Measurements from ENCODE around the gene KLRC4. TPM values are rescaled to one million over a fixed set of nuclear protein-coding genes. Genes with fewer than 3 reads are reported as not detected.
A peak's percentile ranks its signal among the peaks of the same experiment; 100 is the strongest.
"Not testable (repeated sequence)": the region's sequence is repeated elsewhere in the genome, so short reads cannot be mapped to it uniquely, and the experiment has no call there.

Gene KLRC4
- total and polyA plus RNA-seq, 2 donors (not counting 3 experiments of a cell fraction or from before 2014, with no cell fraction given) = not detected

DNA sequence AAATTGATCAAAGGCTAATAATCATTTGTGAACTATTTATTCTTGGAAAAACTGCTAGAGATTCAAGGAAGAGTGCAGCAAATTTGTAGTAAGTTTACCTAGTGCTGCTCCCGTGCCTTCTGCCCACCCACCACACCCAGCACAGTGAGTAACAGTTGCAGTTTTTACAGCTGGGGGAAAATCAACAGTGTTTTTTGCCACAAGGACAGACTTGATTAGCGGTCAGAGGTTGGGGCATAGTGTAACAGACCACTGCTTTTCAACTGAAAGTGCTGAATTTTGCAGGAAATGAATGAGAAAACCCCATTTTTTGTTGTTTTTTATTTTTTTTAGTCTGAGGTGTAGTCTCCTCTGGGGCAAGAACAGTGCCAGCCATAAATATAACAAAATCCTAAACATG lies 12.3 kb downstream of the KLRC4 start:
- Histone ChIP-seq H3K9ac (replicated peaks; ENCODE audit: extremely low read depth, insufficient read depth, low read length) (no peak overlapping the region), H4K20me1 (replicated peaks; ENCODE audit: control insufficient read depth, extremely low read depth, insufficient read depth, low read length) (no peaks in the 10 kb centered on the region), H3K36me3 (ENCODE audit: control insufficient read depth in 2 of 2, extremely low read depth in 1 of 2, insufficient read depth in 2 of 2, low read length in 2 of 2) (no peaks in the 10 kb centered on the region), H3K4me3 (replicated peaks in 1 of 3; ENCODE audit: insufficient read depth in 1 of 3, low read depth in 1 of 3, low read length in 3 of 3) (no peak overlapping the region), H3K27me3 (ENCODE audit: control insufficient read depth in 2 of 2, insufficient read depth in 2 of 2, low read length in 2 of 2) (no peaks in the 10 kb centered on the region), H3K4me1 (ENCODE audit: control insufficient read depth, extremely low read depth, insufficient read depth, low read length) (no peaks in the 10 kb centered on the region), H3K9me3 (replicated peaks; ENCODE audit: control insufficient read depth, insufficient read depth, low read length) (no peaks in the 10 kb centered on the region), H3K4me2 (ENCODE audit: insufficient read depth, low read length) (no peak overlapping the region), H3K9me1 (replicated peaks; ENCODE audit: control insufficient read depth, extremely low read depth, insufficient read depth, low read length) (no peaks in the 10 kb centered on the region), H3K79me2 (ENCODE audit: control insufficient read depth, insufficient read depth, low read length) (no peaks in the 10 kb centered on the region), H2AFZ (ENCODE audit: low read depth, low read length) (no peak overlapping the region), H3K27ac (ENCODE audit: insufficient read depth, low read depth, low read length) (no peak overlapping the region)
- FAIRE-seq = no peak
- DNase-seq (ENCODE audit: low read depth, low spot score) = no peak
- POLR2A ChIA-PET = no interaction called here
- dilution Hi-C loops (cut with MboI; ENCODE audit: extremely low pct_ligation_motif_present, low sequenced_read_pairs) (no loop called here), intact Hi-C loops (cut with micrococcal nuclease) (no loop called here)
- TF ChIP-seq POLR2A (IDR thresholded peaks at IDR 0.05; ENCODE audit: low read depth, low read length) (no peak), EZH2 (IDR thresholded peaks at IDR 0.05; ENCODE audit: borderline replicate concordance, low read depth, low read length, severe bottlenecking) (no peak), GATA2 (IDR thresholded peaks at IDR 0.05; ENCODE audit: insufficient read depth, insufficient read length, low read depth, low read length) (no peak), POLR2AphosphoS5 (IDR thresholded peaks at IDR 0.05; ENCODE audit: insufficient read depth, low read depth, low read length) (no peak)
- CTCF ChIA-PET = no interaction called here
- BruUV-seq (replicated peaks) = no TSS peak

- H3K27me3 ChIP-seq (ENCODE audit: control insufficient read depth in 2 of 2, insufficient read depth in 2 of 2, low read length in 2 of 2); H3K4me1 ChIP-seq (ENCODE audit: control insufficient read depth, extremely low read depth, insufficient read depth, low read length); H2AFZ ChIP-seq (ENCODE audit: low read depth, low read length); dilution Hi-C loops (cut with MboI; ENCODE audit: extremely low pct_ligation_motif_present, low sequenced_read_pairs); H3K9me1 ChIP-seq (replicated peaks; ENCODE audit: control insufficient read depth, extremely low read depth, insufficient read depth, low read length); H3K27ac ChIP-seq (ENCODE audit: insufficient read depth, low read depth, low read length); H3K4me3 ChIP-seq (replicated peaks in 1 of 3; ENCODE audit: insufficient read depth in 1 of 3, low read depth in 1 of 3, low read length in 3 of 3); DNase-seq (ENCODE audit: low read depth, low spot score); intact Hi-C loops (cut with micrococcal nuclease); POLR2A ChIA-PET; H3K4me2 ChIP-seq (ENCODE audit: insufficient read depth, low read length); H4K20me1 ChIP-seq (replicated peaks; ENCODE audit: control insufficient read depth, extremely low read depth, insufficient read depth, low read length); H3K36me3 ChIP-seq (ENCODE audit: control insufficient read depth in 2 of 2, extremely low read depth in 1 of 2, insufficient read depth in 2 of 2, low read length in 2 of 2); H3K9me3 ChIP-seq (replicated peaks; ENCODE audit: control insufficient read depth, insufficient read depth, low read length); BruUV-seq (replicated peaks); H3K9ac ChIP-seq (replicated peaks; ENCODE audit: extremely low read depth, insufficient read depth, low read length); H3K79me2 ChIP-seq (ENCODE audit: control insufficient read depth, insufficient read depth, low read length): not testable (repeated sequence)
- peak; percentile 8 for FAIRE-seq
- CTCF ChIA-PET = interaction anchor here (0.6 kb wide), 1 partner anchor 9 kb away, joined by 3 read pairs; no protein-coding TSS in a partner anchor
These were observed 13.4 kb downstream of the KLRC4 start for GRCh38 chr12:10396176-10396575.

Measured in endothelial cell of umbilical vein (primary cell).